ENCODE measurements around the gene TMEM59. TPM values are rescaled to one million over a fixed set of nuclear protein-coding genes. Genes with fewer than 3 reads are reported as not detected.

Gene TMEM59
- 149 and 191 TPM in 2 replicates for total RNA-seq

GRCh38 chr1:54052934-54053744 lies at the start of gene TMEM59, which contains the start of gene TCEANC2:
Gene TMEM59, minus strand, starts transcription at chr1:54053204. Its CDS starts 16 bp downstream, at chr1:54053188.
Gene TCEANC2, plus strand, starts transcription at chr1:54053608. Its CDS starts 815 bp downstream, at chr1:54054423.

GRCh38 chr1:54017979-54018378 lies 35.0 kb downstream of the TMEM59 start, which contains the start of gene LDLRAD1:
Gene LDLRAD1, minus strand, starts transcription at chr1:54018186. Its CDS starts 74 bp downstream, at chr1:54018112.

Small RNAs within 50 kb of the gene (small RNA-seq; reads per million reads assigned to genes)
- not detected for gene AL353898.1
- gene AL353898.2: not detected

Other genes starting within 250 kb of the TMEM59 start
- 53.6 and 75.5 TPM in 2 replicates for gene NDC1, start 214.9 kb downstream of the TMEM59 start, total RNA-seq
- gene YIPF1, start 163.4 kb downstream of the TMEM59 start, total RNA-seq: 17.1 and 23.8 TPM in 2 replicates
- not detected in 2 replicates for gene DIO1, start 159.0 kb downstream of the TMEM59 start, total RNA-seq
- gene IFT25, start 107.5 kb downstream of the TMEM59 start, total RNA-seq: 33.0 and 35.2 TPM in 2 replicates
- 26.7 and 29.2 TPM in 2 replicates for gene LRRC42, start 106.9 kb downstream of the TMEM59 start, total RNA-seq
- not detected in 2 replicates for gene LDLRAD1, start 35.0 kb downstream of the TMEM59 start, total RNA-seq
- 3.2 and 4.0 TPM in 2 replicates for gene TCEANC2, start 404 bp upstream of the TMEM59 start, total RNA-seq
- not detected in 2 replicates for gene CDCP2, start 99.8 kb upstream of the TMEM59 start, total RNA-seq
- 7.6 and 8.0 TPM in 2 replicates for gene CYB5RL, start 146.8 kb upstream of the TMEM59 start, total RNA-seq
- gene MRPL37, start 147.0 kb upstream of the TMEM59 start, total RNA-seq: 117 and 128 TPM in 2 replicates